CD4-positive, alpha-beta T cell treated with Interleukin-17A for 1 hour (primary cell): ENCODE measurements around the gene SLC26A3.
"Not testable (repeated sequence)": the region's sequence is repeated elsewhere in the genome, so short reads cannot be mapped to it uniquely, and the experiment has no call there.

Experiments
- DNase-seq: peaks from one replicate; pipeline ENCODE4 v3.0.0-alpha.2; 2020

Gene SLC26A3

DNA sequence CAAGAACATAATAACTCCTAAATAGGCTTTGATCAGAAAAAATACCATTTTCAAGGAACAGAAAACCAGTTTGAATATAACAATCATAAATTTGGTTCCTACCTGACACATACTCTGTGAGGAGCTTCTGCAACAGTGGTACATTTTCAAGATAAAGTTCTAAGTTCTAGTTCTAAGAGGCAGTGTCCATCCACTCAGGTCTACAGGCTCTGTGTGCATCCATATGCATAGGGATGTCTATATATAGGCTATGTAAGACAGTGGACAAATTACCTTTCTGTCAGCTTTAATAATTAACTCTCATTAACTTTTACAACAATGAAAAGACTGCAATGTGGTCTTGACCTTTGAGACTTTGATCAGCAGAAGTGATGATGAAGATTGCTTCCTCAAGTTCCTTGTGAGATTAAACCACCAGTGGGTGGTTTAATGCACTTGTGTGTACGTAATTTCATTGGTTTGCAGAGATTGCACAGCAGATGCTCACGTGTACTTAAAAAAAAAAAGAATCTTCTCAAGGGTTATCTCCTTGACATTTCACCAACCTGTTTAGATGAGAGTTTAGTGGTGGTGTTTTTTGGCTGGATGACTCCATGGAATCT lies at the start of gene SLC26A3:
SLC26A3 (minus strand) TSS at position 215 of the 602 bp plus-strand sequence. CDS start 8,714 bp downstream, outside the sequence.
- DNase-seq = no peak

DNA sequence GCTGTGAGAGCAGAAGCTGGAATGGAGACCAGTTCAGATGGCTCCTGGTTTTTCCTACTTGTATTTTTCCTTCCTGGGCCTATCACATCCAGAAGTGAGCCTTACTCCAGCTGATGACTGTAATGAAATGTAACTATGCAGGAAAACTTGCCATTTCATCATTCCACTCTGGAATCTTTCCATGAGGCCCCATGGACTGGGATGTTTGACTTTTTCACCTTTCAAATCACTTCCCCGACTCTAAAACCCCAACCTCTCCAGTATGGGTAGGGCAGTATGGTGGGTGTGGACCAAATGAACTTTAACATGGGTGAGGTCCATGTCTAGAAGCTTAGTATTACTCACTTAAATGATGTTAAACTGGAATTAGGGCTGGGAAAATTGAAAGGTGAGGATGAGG lies 47.6 kb upstream of the SLC26A3 start:
- DNase-seq = no peak

DNA sequence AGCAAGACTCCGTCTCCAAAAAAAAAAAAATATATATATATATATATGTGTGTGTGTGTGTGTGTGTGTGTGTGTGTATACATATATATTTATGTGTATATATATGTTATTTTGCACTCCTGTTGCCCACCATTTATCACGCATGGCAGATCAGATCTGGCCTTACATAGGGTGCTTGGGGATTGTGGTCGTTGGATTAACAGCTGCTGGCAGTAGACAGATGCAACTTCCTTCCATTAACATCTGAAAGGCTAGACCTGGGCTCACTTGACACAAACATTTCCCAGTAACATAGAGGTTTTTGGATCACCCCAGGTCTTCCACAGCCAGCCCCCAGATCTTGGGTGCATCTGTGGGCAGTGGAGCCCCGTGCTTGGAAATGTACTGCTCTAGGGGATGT lies 47.2 kb upstream of the SLC26A3 start:
- no peak for DNase-seq

DNA sequence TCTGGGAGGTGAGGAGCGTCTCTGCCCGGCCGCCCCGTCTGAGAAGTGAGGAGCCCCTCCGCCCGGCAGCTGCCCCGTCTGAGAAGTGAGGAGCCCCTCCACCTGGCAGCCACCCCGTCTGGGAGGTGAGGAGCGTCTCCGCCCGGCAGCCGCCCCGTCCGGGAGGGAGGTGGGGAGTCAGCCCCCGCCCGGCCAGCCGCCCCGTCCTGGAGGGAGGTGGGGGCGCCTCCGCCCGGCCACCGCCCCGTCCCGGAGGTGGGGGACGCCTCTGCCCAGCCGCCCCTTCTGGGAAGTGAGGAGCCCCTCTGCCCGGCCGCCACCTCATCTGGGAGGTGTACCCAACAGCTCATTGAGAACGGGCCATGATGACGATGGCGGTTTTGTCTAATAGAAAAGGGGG lies 45.2 kb upstream of the SLC26A3 start:
- not testable (repeated sequence) for DNase-seq

DNA sequence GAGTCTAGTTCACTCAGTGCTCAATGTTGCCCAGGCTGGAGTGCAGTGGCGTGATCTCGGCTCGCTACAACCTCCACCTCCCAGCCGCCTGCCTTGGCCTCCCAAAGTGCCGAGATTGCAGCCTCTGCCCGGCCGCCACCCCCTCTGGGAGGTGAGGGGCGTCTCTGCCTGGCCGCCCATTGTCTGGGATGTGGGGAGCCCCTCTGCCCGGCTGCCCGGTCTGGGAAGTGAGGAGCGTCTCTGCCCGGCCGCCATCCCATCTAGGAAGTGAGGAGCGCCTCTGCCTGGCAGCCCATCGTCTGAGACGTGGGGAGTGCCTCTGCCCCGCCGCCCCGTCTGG lies 44.8 kb upstream of the SLC26A3 start:
- DNase-seq = not testable (repeated sequence)

DNA sequence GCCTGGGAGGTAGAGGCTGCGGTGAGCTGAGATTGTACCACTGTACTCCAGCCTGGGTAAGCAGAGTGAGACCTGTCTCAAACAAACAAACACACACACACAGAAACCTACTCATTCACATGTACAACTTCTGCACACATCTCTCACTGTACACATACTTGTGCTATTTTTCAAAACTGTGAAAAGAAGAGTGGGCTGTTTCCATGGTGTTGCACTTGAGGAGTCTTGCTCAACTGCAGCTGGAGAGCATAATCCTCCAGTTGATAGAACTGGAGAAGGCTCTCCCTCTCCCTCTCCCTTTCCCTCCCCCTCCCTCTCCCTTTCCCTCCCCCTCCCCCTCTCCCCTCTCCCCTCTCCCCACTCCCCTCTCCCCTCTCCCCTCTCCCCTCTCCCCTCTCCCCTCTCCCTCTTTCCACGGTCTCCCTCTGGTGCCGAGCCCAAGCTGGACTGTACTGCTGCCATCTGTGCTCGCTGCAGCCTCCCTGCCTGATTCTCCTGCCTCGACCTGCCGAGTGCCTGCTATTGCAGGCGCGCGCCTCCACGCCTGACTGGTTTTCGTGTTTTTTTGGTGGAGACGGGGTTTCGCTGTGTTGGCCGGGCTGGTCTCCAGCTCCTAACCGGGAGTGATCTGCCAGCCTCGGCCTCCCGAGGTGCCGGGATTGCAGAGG lies 44.3 kb upstream of the SLC26A3 start:
- DNase-seq = no peak

DNA sequence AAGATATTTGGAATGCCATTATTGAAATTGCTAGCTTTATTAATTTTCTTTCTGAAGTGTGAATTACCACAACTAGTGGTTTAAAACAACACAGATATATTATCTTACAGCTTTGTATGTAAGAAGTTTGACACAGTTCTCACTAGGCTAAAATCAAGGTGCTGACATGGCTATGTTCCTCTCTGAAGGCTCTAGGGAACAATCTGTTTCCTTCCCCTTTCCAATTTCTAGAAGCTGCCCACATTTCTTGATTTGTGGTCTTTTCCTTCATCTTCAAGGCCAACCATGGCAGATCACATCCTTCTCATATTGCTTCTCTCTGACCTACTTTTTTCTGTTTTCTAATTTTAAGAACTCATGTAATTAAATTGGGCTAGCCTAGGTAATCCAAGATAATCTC lies 43.3 kb upstream of the SLC26A3 start:
- DNase-seq = no peak

DNA sequence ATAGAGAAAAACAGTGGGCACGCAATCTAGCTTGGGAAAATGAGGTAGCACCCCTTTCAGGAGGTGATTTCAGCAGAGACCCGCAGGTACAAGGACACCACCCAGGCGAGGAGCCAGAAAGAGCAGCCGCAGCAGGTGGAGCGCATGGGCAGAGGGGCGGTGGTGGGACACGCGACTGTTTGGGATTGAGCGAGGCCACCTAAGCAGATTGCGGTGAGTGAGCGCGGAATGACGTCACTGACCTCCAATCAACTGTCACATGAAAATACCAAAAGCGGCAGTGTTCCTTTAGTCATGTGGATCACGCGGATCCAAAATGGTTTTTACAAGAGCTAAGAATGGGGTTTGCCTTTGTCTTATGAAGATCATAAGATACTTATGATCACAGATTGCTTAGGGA lies 40.2 kb upstream of the SLC26A3 start:
- DNase-seq = no peak

DNA sequence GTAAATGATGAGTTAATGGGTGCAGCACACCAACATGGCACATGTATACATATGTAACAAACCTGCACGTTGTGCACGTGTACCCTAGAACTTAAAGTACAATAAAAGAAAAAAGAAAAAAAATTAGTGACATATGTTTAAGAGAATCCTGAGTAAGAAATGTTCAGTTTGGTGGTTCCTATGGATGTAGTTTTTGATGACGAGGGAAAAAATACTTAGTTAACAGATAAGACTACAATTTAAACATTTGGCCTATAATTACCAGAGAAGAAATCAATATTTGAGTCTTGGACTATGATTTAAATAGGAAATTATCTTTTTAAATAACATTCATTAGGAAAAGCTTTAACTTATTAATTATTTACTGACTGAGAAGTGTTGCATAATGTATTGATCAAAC lies 39.2 kb upstream of the SLC26A3 start:
- no peak for DNase-seq

DNA sequence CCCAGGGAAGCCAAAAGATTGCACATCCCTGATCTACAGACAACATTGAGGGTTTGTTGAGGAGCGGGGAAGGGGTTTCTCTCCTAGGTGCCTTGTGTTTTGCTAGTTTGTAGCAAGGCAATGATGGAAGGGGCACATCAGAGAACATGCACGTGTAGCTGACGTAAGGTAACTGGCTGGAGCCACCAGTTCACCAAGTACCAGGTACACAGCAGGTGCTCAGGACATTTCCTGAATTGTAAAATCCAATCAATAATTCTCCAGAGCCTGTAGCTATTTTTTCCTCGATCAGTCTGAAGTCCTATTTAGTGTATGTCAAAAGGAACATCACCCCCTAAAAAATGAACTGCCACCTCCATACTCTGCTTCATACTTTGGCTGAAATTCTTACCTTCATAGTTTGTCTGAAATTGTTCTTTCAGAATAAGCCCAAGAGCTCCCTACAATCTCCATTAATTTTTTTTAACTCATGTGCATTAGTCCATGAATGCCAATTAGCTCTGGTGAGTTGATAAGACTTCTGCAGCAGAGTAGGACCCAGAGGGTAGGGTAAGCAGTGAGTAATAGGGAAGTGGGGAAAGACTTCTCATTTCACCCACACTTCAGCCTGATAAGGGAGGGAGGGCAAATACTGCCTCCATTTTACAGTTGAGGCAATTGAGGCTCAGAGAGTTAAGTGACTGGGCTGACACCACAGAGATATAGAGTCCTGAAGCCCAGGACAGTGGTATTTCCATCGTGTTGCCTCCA lies 36.0 kb upstream of the SLC26A3 start:
- DNase-seq = no peak

DNA sequence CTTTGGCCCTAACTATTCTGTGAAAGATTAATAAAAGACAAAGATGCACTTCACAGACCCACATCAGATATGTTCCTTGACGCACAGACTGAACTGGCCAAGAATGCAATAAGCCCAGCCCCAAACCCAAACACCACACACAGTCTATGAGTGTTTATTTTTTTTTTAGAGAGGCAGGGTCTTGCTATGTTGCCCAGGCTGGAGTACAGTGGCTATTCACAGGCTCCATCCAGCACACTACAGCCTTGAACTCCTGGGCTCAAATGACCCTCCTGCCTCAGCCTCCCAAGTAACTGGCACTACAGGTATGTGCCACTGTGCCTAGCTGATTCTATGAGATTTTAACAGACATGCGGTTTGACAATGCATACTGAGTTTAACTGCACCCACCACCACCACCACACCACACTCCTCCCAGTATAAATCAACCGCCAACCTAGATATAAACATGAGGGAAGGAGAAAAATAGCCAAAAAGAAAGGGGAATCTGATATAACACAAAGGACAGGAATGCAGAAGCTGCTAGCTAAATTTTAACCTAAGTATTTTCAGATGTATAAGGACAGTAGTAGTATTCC lies 35.1 kb upstream of the SLC26A3 start:
- no peak for DNase-seq

DNA sequence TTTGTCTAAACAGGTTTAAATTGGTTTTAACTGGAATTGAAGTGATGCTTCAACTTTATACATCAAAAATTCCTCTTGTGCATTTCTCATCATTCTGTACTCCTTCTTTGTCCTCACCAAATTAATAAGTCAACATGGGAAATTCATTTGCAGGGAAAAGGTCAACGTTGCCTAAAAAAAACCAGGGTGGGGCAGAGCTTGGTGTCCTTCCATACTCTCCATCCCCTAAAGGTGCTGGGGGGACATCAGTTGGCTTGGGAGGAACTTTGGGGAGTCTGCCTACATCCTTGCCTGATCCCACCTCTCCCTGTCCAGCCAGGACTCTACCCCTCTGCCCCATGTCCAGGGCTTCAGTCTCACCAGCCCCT lies 34.1 kb upstream of the SLC26A3 start:
- DNase-seq = no peak

DNA sequence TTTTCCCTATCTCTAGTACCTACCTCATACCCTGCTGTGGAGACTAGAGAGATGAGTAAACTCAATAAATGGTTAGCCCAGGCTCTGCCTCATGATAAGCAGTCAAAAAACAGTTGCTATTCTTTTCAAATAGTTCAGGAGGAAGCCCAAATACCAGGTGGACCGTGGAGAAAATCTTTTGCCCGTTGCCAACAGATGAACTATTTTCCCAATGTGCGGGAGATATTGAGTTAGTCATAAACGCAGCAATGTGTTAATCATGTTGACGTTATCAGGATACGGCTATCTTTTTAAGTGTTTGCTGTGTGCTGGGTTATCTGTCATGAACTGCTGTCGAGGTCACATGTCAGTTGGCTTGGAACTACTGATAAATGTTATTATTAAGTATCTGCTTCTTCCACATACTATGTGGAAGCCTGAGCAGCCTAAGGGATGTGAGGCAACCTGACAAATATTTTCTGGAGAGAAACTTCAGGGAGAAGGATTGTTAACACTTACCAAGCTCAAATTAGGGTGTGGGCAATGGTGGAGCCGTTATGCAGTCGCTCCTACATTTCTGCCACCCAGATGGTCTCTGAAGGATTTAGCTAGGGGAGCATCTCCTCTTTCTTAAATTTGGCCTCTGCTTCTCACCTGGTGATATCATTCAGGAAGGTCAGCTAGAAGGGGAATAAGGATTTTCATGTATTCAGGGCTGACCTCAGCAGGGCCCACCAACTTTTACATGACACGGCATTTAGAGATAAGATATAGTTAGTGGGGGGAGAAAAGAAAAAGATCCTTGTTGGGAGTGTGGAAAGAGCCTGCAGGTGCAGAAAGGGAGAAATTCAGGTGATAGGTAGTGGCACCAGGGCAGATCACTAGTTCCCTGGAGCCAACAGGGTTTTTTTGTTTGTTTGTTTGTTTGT lies 33.5 kb upstream of the SLC26A3 start:
- DNase-seq = no peak

DNA sequence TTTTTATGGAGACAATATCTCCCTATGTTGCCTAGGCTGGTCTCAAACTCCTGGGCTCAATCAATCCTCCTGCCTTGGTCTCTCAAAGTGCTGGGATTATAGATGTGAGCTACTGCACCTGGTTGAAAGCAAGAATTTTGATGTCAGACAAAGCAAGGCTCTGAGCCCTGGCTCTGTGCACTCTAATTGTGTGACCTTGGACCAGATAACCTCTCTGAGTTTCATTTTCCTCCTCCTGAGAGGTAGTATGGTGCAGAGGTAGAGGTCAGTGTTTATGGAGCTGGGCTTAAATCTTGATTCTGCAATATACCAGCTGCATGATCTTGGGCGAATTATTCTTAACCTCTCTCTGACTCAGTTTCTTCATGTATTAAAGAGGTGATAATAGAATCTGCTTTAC lies 31.4 kb upstream of the SLC26A3 start:
- DNase-seq = no peak

DNA sequence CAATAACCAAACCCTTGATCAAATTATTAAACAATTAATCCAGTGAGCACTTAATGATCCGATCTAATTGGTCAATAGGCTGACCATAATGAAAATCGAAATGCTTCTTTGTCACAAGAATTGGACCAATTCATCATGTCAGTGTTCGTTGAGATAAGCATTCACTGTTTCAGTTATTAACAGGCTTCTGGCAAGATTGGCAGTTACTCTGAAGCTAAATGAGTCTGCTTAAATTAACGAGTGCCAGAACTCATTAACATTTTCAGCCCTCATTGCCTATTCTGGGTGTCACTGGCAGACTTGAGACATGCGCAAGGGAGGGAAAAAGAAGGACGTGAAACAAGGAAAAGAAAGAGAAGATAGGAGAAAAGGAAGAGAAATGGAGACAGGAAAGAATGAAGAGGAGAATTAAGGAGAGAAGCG lies 30.7 kb upstream of the SLC26A3 start:
- DNase-seq = no peak

DNA sequence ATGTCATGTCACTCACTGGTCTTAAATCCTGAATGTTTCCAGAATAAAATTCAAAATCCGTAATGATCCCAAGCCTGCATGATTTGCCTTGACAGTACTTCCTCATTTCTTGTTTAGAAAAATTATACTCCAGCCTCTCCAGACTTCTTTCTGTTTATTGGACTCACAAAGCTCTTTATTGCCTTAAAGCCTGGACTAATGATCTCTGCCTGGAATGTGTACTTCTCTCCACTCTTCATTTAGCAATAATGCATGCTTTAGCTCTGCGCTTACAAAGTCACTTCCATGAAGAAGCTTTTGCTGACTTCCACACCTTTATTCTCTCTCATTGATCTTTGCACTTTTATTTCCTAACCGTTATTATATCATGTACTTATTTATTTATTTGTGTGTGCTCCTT lies 27.4 kb upstream of the SLC26A3 start:
- DNase-seq = no peak

DNA sequence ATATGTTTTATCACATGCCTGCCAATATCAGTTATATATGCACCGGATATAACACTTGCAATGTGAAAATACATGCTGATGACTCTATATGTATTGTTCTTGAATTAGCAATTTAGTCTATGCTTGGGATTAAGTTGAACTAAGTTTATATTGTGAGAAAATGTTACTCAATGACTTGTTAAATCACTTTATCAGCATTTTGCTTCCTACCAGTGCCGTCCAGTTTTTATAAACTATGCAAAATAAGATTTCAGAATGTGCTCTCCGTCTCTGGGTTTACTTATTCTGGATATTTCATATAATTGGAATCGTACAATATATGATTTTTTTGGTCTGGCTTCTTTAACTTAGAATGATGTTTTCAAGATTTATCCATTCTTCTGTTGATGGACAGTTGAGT lies 25.5 kb upstream of the SLC26A3 start:
- DNase-seq = no peak

DNA sequence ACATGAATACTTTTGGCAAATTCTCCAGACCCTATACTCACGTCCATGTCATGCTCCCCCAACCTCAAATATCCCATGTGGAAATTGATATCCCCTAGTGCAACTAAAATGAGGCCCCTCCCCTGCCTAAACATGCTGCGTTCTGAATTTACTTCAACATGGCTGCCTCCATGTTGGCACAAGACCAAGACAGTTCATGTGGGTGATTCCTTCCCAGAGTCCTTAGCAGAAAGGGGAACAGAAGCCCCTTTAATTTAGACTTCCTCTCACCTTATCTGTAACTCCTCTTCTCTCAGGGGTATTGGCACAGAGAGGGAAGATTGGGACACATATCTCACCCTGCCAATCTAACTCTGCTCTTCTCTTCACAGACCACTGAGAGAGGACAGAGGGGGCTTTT lies 24.5 kb upstream of the SLC26A3 start:
- DNase-seq = no peak

DNA sequence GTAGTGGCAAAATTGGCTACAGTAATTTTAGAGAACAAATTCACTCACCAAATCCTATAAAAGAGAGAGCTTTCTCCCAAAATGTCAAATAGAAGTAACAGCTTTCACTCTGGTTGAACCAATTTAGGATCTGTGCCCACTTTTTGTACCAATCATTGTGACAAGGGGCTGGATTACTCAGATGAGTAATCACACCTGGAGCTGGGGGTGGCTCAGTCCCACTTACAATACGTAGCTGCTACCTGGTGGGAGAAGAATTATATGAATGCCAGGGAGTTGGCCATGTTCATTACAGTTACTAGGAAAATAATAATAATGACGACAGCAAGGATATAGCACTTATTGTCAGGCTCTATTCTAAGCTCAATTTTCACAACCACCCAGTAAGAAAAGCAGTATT lies 23.4 kb upstream of the SLC26A3 start:
- DNase-seq = no peak

DNA sequence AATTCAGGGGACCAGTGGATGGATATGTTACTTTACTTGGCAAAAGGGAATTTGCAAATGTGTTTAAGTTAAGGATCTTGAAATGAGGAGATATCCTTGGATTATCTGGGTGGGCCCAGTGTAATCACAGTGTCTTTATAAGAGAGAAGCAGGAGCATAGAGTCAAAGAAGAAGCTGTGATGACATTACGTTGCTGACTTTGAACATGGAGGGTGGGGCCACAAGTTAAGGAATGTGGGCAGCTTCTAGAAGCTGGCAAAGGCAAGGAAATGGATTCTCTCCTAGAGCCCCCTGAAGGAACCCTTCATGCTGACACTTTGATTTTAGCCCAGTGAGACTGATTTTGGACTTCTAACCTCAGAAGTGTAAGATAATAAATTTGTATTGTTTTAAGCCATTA lies 21.8 kb upstream of the SLC26A3 start:
- DNase-seq = no peak

DNA sequence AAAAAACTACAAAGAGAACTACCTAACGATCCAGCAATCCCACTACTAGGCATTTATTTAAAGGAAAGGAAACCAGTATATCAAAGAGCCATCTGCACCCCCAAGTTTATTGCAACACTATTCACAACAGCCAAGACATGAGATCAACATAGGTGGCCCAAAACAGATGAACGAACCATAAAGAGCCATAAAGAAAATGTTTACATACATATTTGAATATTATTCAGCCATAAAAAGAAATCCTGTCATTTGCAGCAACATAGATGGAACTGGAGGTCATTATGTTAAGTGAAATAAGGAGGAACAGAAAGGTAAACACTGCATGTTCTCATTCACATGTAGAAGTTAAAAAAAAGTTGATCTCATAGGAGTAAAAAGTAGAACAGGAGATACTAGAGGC lies 15.6 kb upstream of the SLC26A3 start:
- DNase-seq = no peak

DNA sequence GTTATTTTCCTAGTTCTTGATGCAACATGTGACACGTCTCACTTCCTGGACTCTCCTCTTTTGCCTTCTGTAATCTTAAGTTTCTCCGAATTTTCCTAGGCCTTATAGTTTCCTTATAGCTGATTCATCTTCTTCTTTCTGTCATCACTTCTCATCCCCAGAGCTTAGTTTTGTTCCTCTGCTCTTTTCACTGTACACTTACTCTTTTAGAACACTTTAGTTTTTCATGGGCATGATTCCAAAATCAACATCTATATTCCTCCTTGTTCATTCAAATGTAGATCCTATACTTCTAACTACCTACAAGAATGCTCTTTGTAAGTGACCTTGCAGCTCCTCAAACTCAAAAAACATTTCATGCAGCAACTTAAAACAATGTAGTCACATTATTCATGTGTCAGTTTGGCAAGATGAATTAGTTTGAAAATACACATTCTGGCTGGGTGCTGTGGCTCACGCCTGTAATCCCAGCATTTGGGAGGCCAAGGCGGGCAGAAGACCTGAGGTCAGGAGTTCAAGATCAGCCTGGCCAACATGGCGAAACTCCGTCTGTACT lies 13.1 kb upstream of the SLC26A3 start:
- no peak for DNase-seq
